Uterus (tissue), 2 donors: ENCODE measurements around the gene TBC1D10A.

Experiments
- CTCF ChIP-seq, 4 experiments: fragments of 200-600 bp in 2 of 4; fragments of 450-650 bp in 2 of 4; sonication (generic) in 2 of 4; IDR thresholded peaks; one replicate each; pipeline ENCODE4 v1.5.1; 2016 to 2019; ENCODE audit warnings: antibody characterized with exemption in 4 of 4, mild to moderate bottlenecking in 2 of 4, moderate library complexity in 1 of 4
- POLR2A ChIP-seq, 2 donors: fragments of 450-650 bp; IDR thresholded peaks; one replicate each; pipeline ENCODE4 v1.6.1; 2016; ENCODE audit warnings: antibody characterized with exemption in 2 of 2, mild to moderate bottlenecking in 1 of 2, moderate library complexity in 1 of 2

- TF ChIP-seq POLR2A (IDR thresholded peaks at IDR 0.05) (no peak), CTCF (IDR thresholded peaks at IDR 0.05) (no peak)
Measured at GRCh38 chr22:30272781-30273601, 53.8 kb downstream of the TBC1D10A start.
